Esophagus squamous epithelium (tissue), 5 donors: ENCODE results near the gene BOK. TPM values are rescaled to one million over a fixed set of nuclear protein-coding genes. Genes with fewer than 3 reads are reported as not detected.
A peak's percentile ranks its signal among the peaks of the same experiment; 100 is the strongest.

Source experiments
- DNase-seq: peaks from one replicate; lab custom pipeline; 2025; lab: John Stamatoyannopoulos, UW
- H3K27ac ChIP-seq, 4 donors: fragments of 200-600 bp; sonication (generic); one replicate each; pipeline ENCODE4 v1.5.1; 2016 to 2019; ENCODE audit warnings: mild to moderate bottlenecking in 1 of 4
- H3K27me3 ChIP-seq, 4 donors: fragments of 200-600 bp; sonication (generic); 1 replicate in 3 of 4; 2 replicates in 1 of 4; pipeline versions ENCODE4 v1.5.1 to v1.6.0; 2017 to 2021; ENCODE audit warnings: antibody characterized with exemption in 1 of 4
- H3K36me3 ChIP-seq, 3 donors: fragments of 200-600 bp; sonication (generic); one replicate each; pipeline ENCODE4 v1.5.1; 2016 to 2019
- H3K4me1 ChIP-seq, 3 donors: fragments of 200-600 bp; sonication (generic); one replicate each; pipeline ENCODE4 v1.5.1; 2017 to 2019
- H3K4me3 ChIP-seq, 4 donors: fragments of 200-600 bp; sonication (generic); 1 replicate in 3 of 4; 2 replicates in 1 of 4; pipeline ENCODE4 v1.5.1; 2016 to 2019; ENCODE audit warnings: mild to moderate bottlenecking in 2 of 4, moderate library complexity in 1 of 4
- H3K9me3 ChIP-seq, 3 donors: fragments of 200-600 bp; sonication (generic); one replicate each; pipeline ENCODE4 v1.5.1; 2016 to 2019
- CTCF ChIP-seq, 6 experiments: fragments of 450-650 bp in 4 of 6; fragments of 200-600 bp in 2 of 6; sonication (generic) in 2 of 6; IDR thresholded peaks; one replicate each; pipeline ENCODE4 v1.5.1; 2016 to 2019; ENCODE audit warnings: antibody characterized with exemption in 6 of 6, mild to moderate bottlenecking in 4 of 6, moderate library complexity in 4 of 6
- POLR2A ChIP-seq, 4 donors: fragments of 450-650 bp; IDR thresholded peaks; one replicate each; pipeline ENCODE4 v1.6.1; 2017; ENCODE audit warnings: antibody characterized with exemption in 4 of 4, mild to moderate bottlenecking in 4 of 4, moderate library complexity in 3 of 4
- whole genome bisulfite sequencing, 2 donors: methylation state at CpG; one replicate each; pipeline ENCODE4 v1.1.5; 2018; 5-methylcytosine and 5-hydroxymethylcytosine counted together
- intact Hi-C: fragments of 100-400 bp; cut with DNase I; formaldehyde crosslinking; loops from one replicate; pipeline ENCODE4 v1.15.0; 2022
- total RNA-seq, 4 donors: library from RNA; depleted of rRNA; stranded (reverse); fragments of >200 nt; gene quantifications; one replicate each; pipeline ENCODE4 v1.1.0, GENCODE V29; 2016
- donor health status: DM: yes; HTN: yes; CAD: no.

BOK gene
- total RNA-seq, 4 donors from 2014 or later, result 35.5 to 57.1 (median 51.2) TPM

GRCh38 chr2:241573741-241574140 is 15.2 kb downstream of the BOK start:
- Histone ChIP-seq H3K27me3 (no peaks in the 10 kb centered on the region), H3K9me3 (no peaks in the 10 kb centered on the region), H3K4me1 (peaks cover 0 to 10% (median 0%) of the 10 kb centered on the region in 3 donors), H3K36me3 (peaks cover 0 to 49% (median 11%) of the 10 kb centered on the region in 3 donors), H3K27ac (no peak overlapping the region), H3K4me3 (no peak overlapping the region)
- intact Hi-C loops, result no loop called here
- no peak for TF ChIP-seq CTCF (IDR thresholded peaks at IDR 0.05)
- TF ChIP-seq POLR2A (IDR thresholded peaks at IDR 0.05), result no peak
- 80 to 93% methylated on average over 2 to 8 of the region's 12 CpGs for WGBS, 2 donors
- no peak for DNase-seq

GRCh38 chr2:241574911-241575623 is 16.5 kb downstream of the BOK start:
- no peak for DNase-seq
- Histone ChIP-seq H3K4me3 (no peak overlapping the region), H3K27ac (no peak overlapping the region), H3K4me1 (no peaks in the 10 kb centered on the region), H3K36me3 (peaks cover 0 to 36% (median 11%) of the 10 kb centered on the region in 3 donors), H3K9me3 (no peaks in the 10 kb centered on the region), H3K27me3 (no peaks in the 10 kb centered on the region)
- 73 to 76% methylated on average over 5 to 7 of the region's 7 CpGs for WGBS, 2 donors
- TF ChIP-seq CTCF (IDR thresholded peaks at IDR 0.05) (no peak), POLR2A (IDR thresholded peaks at IDR 0.05) (no peak)
- intact Hi-C loops, result no loop called here

GRCh38 chr2:241575624-241576292 is 17.2 kb downstream of the BOK start:
- no peak for DNase-seq
- H3K27ac ChIP-seq, result peak overlapping the region in 1 of 4 donors; percentile 61

GRCh38 chr2:241576293-241576654 is 17.7 kb downstream of the BOK start:
- intact Hi-C loops, result no loop called here
- H3K27me3 ChIP-seq, result no peaks in the 10 kb centered on the region
- H3K4me3 ChIP-seq, result no peak overlapping the region
- DNase-seq, result no peak
- no peaks in the 10 kb centered on the region for H3K9me3 ChIP-seq
- H3K27ac ChIP-seq, result peak overlapping the region in 2 of 4 donors; percentile 3 to 61
- 80 to 91% methylated on average over 2 to 8 of the region's 14 CpGs for WGBS, 2 donors
- TF ChIP-seq POLR2A (IDR thresholded peaks at IDR 0.05), result no peak
- TF ChIP-seq CTCF (IDR thresholded peaks at IDR 0.05), result no peak
- H3K4me1 ChIP-seq, result no peaks in the 10 kb centered on the region
- H3K36me3 ChIP-seq, result peaks cover 0 to 37% (median 11%) of the 10 kb centered on the region in 3 donors

More at GRCh38 chr2:241575624-241576292, 17.2 kb downstream of the BOK start:
- 69 to 79% methylated on average over 5 of the region's 5 CpGs for WGBS, 2 donors
- TF ChIP-seq POLR2A (IDR thresholded peaks at IDR 0.05), result no peak
- no peak for TF ChIP-seq CTCF (IDR thresholded peaks at IDR 0.05)
- no peaks in the 10 kb centered on the region for H3K27me3 ChIP-seq
- no peaks in the 10 kb centered on the region for H3K4me1 ChIP-seq
- intact Hi-C loops, result no loop called here
- no peak overlapping the region for H3K4me3 ChIP-seq
- peaks cover 0 to 36% (median 11%) of the 10 kb centered on the region in 3 donors for H3K36me3 ChIP-seq
- H3K9me3 ChIP-seq, result no peaks in the 10 kb centered on the region
